ENCODE measurements around the gene COL20A1.

GRCh38 chr20:63261060-63261794 is 31.8 kb upstream of the COL20A1 start:
- no peak for TF ChIP-seq POLR2A (IDR thresholded peaks at IDR 0.05; ENCODE audit: low read length)
- TF ChIP-seq GATA1 (IDR thresholded peaks at IDR 0.05; ENCODE audit: low read depth, low read length): no peak
